ENCODE results near the gene ATG101.

ATG101 gene

DNA sequence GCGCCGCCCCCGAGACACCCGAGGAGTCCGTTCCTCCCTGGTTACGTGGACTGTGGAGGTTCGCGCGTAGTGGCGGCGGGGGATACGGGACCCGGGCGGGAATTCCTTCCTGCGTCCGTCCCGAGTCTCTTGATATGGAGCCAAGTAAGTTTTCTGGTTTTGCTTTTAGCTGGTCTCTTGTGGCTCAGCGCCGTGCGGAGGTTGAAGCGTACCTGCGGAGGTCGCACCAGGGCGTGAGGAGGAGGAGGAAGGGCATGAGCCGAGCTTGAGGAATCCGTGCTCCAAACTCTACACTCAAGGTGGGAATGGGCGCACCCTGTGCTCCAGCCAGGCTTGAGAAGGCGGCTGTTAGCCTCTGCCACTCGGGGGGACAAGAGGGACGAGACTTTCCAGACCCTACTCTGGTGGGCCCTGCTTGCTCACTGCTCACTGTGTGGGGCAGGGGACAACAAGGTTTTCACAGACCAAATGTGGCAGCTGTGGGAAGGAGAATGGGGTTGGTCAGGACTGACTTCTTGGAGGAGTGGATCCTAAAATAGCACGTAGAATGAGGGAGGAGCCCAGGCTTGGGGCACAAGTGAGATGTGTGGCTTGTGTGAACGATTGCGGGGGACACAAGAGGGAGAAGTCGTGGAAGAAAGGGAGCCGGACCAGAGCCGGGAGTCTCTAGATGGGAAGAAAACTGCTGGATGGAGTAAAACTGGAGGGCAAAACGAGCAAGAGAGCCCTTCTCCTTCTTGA, 577 bp downstream of the ATG101 start:
- Histone ChIP-seq H3K4me3 (ENCODE audit: extremely low read depth, insufficient read depth, low read length, poor library complexity, severe bottlenecking) (peak overlapping the region; percentile 67), H3K27ac (ENCODE audit: low read depth, low read length, severe bottlenecking) (peak overlapping the region; percentile 99), H3K4me1 (ENCODE audit: control insufficient read depth, insufficient read depth, low read length, poor library complexity, severe bottlenecking) (peaks cover 10% of the 10 kb centered on the region), H3K9me3 (ENCODE audit: control insufficient read depth, low read length) (no peaks in the 10 kb centered on the region), H3K36me3 (ENCODE audit: control insufficient read depth, insufficient read depth, low read length) (peaks cover 43% of the 10 kb centered on the region)
- WGBS, 2 experiments (ENCODE audit: insufficient coverage in 2 of 2) = 10 to 11% methylated on average over 15 to 22 of the region's 37 CpGs

DNA sequence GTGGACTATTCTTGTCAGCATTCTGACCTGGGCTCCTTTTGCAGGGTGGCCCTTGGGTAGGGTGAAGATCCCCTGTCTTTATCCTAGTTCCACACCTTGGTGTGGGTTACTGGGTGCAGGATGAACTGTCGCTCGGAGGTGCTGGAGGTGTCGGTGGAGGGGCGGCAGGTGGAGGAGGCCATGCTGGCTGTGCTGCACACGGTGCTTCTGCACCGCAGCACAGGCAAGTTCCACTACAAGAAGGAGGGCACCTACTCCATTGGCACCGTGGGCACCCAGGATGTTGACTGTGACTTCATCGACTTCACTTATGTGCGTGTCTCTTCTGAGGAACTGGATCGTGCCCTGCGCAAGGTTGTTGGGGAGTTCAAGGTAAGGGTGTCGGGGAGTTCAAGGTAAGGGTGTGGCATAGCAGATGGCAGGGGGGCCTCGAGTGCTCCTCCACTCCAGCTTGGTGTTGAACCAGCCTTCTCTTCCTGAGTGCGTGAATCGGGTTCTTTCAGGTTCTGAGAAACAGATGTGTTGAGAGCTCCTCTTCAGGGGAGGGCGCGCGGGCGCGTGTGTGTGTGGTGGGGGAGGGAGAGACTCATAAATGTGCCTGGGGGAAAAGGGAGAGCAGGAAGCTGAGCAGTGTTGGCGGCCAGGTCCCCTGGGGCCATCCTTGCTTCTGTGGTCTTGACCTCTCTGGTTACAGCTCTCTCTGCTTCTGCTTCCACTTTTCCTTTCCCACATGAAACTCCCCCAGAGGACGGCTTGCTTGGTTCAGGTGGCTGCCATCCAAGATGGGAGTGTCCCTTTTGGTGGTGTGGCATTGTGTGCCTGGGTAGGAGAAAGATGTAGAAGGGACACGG, 4.0 kb downstream of the ATG101 start:
- H3K36me3 ChIP-seq (ENCODE audit: control insufficient read depth, insufficient read depth, low read length) = peaks cover 75% of the 10 kb centered on the region
- no peak overlapping the region for H3K27ac ChIP-seq (ENCODE audit: low read depth, low read length, severe bottlenecking)
- peaks cover 10% of the 10 kb centered on the region for H3K4me1 ChIP-seq (ENCODE audit: control insufficient read depth, insufficient read depth, low read length, poor library complexity, severe bottlenecking)
- 96 to 98% methylated on average over 20 of the region's 23 CpGs for WGBS, 2 experiments (ENCODE audit: insufficient coverage in 2 of 2)
- no peaks in the 10 kb centered on the region for H3K9me3 ChIP-seq (ENCODE audit: control insufficient read depth, low read length)
- H3K4me3 ChIP-seq (ENCODE audit: extremely low read depth, insufficient read depth, low read length, poor library complexity, severe bottlenecking) = no peak overlapping the region

DNA sequence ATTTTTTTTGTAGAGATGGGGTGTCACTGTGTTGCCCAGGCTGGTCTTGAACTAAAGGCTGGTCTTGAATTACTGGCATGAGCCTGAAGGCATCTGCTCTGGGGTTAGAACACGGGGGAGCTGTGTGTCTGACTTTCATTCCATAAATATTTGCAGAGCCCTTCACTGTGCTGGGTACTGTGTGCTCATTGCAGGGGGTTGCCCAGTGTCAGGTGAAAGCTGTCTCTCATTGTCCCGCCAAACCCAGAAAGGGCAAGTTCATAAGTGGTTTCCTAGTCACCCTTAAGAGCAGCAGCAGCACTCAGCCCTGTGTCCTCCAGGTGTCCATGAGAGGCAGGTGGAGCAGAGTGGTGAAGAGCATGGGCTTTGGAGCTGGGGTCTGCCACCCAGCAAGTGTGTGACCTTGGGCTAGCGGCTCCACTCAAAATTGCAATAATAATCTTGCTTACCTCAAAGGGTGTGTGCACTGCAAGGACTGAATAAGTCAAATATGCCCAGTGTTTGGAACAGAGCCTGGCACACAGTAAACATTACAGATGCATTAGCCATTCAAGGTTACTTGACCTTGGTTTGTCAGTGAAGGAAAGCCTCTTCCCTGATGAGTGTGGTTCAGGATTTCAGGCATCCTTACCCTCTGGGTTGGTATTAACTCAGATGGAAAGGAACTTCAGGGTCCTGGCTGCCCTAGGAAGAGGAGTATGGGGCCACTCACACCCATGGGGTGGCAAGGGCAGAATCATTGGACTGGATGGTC, 5.4 kb downstream of the ATG101 start:
- no peaks in the 10 kb centered on the region for H3K9me3 ChIP-seq (ENCODE audit: control insufficient read depth, low read length)
- no peak overlapping the region for H3K27ac ChIP-seq (ENCODE audit: low read depth, low read length, severe bottlenecking)
- H3K4me1 ChIP-seq (ENCODE audit: control insufficient read depth, insufficient read depth, low read length, poor library complexity, severe bottlenecking) = peaks cover 10% of the 10 kb centered on the region
- peaks cover 75% of the 10 kb centered on the region for H3K36me3 ChIP-seq (ENCODE audit: control insufficient read depth, insufficient read depth, low read length)
- WGBS, 2 experiments (ENCODE audit: insufficient coverage in 2 of 2) = 91 to 92% methylated on average over 3 of the region's 3 CpGs
- H3K4me3 ChIP-seq (ENCODE audit: extremely low read depth, insufficient read depth, low read length, poor library complexity, severe bottlenecking) = no peak overlapping the region

DNA sequence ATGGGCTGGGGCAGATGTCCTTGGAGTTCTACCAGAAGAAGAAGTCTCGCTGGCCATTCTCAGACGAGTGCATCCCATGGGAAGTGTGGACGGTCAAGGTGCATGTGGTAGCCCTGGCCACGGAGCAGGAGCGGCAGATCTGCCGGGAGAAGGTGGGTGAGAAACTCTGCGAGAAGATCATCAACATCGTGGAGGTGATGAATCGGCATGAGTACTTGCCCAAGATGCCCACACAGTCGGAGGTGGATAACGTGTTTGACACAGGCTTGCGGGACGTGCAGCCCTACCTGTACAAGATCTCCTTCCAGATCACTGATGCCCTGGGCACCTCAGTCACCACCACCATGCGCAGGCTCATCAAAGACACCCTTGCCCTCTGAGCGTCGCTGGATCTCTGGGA, 7.0 kb downstream of the ATG101 start:
- H3K4me3 ChIP-seq (ENCODE audit: extremely low read depth, insufficient read depth, low read length, poor library complexity, severe bottlenecking) = no peak overlapping the region
- peaks cover 10% of the 10 kb centered on the region for H3K4me1 ChIP-seq (ENCODE audit: control insufficient read depth, insufficient read depth, low read length, poor library complexity, severe bottlenecking)
- peaks cover 67% of the 10 kb centered on the region for H3K36me3 ChIP-seq (ENCODE audit: control insufficient read depth, insufficient read depth, low read length)
- 93 to 99% methylated on average over 16 of the region's 16 CpGs for WGBS, 2 experiments (ENCODE audit: insufficient coverage in 2 of 2)
- no peak overlapping the region for H3K27ac ChIP-seq (ENCODE audit: low read depth, low read length, severe bottlenecking)
- no peaks in the 10 kb centered on the region for H3K9me3 ChIP-seq (ENCODE audit: control insufficient read depth, low read length)

DNA sequence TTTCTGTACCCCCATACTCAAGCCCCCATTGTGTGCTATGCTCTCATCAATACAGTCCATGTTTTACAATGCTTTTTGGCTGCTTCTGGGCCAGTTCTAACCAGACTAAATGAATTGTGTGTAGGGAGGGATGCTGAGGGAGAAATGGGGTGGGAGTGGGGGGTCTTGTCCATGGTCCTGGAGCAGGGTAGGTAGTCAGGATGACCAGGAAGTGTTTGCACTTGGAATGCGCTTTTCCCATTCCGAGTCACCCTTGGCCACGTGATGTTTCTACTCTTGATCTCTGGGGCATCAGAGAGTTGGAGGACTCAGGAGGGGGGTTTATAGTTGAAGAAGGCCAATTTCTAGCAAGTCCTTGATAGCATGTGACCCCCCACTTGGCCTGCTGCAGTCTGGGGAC, 8.5 kb downstream of the ATG101 start:
- Histone ChIP-seq H3K4me3 (ENCODE audit: extremely low read depth, insufficient read depth, low read length, poor library complexity, severe bottlenecking) (no peak overlapping the region), H3K9me3 (ENCODE audit: control insufficient read depth, low read length) (no peaks in the 10 kb centered on the region), H3K27ac (ENCODE audit: low read depth, low read length, severe bottlenecking) (no peak overlapping the region), H3K4me1 (ENCODE audit: control insufficient read depth, insufficient read depth, low read length, poor library complexity, severe bottlenecking) (peaks cover 19% of the 10 kb centered on the region), H3K36me3 (ENCODE audit: control insufficient read depth, insufficient read depth, low read length) (peaks cover 52% of the 10 kb centered on the region)
- WGBS, 2 experiments (ENCODE audit: insufficient coverage in 2 of 2) = 88 to 100% methylated on average over 2 to 3 of the region's 3 CpGs

DNA sequence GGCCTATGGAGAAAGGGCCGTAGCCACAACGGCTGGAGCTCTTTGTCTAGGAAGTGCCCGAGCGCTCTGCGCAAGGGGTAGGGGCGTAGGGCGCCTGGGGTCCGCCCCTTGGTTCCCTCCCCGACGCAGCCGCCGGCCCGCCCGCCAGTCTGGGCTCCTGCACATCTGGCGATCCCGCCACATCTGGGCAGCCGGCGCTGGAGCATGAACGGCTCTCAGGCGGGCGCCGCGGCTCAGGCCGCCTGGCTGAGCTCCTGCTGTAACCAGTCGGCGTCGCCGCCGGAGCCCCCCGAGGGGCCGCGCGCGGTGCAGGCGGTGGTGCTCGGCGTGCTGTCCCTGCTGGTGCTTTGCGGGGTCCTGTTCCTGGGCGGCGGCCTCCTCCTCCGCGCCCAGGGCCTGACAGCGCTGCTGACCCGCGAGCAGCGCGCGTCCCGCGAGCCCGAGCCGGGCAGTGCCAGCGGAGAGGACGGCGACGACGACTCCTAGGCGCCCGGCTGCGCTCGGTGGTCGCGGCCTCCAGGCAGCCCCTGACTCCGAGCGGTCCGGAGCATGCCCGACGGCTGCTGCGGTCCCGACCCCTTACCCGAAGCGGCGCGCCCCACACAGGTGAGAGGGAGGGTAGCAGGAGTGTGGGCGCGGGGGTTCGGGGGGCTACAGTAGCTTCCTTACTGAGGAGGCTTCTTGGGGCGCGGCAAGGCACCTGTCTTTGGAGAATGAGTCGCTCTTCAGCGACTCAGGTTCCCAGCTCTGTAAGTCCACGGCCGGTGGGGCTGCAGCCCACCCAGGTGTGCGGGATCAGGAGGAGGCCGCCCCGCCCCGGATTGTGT, 10.0 kb downstream of the ATG101 start, which contains the start of gene SMIM41:
SMIM41 (plus strand) TSS at position 129 of the 827 bp plus-strand sequence; CDS start at position 205, 76 bp downstream.
- H3K4me3 ChIP-seq (ENCODE audit: extremely low read depth, insufficient read depth, low read length, poor library complexity, severe bottlenecking) = no peak within 1 kb of the TSS
- H3K9me3 ChIP-seq (ENCODE audit: control insufficient read depth, low read length) = no peaks in the 10 kb centered on the region
- peaks cover 19% of the 10 kb centered on the region for H3K4me1 ChIP-seq (ENCODE audit: control insufficient read depth, insufficient read depth, low read length, poor library complexity, severe bottlenecking)

DNA sequence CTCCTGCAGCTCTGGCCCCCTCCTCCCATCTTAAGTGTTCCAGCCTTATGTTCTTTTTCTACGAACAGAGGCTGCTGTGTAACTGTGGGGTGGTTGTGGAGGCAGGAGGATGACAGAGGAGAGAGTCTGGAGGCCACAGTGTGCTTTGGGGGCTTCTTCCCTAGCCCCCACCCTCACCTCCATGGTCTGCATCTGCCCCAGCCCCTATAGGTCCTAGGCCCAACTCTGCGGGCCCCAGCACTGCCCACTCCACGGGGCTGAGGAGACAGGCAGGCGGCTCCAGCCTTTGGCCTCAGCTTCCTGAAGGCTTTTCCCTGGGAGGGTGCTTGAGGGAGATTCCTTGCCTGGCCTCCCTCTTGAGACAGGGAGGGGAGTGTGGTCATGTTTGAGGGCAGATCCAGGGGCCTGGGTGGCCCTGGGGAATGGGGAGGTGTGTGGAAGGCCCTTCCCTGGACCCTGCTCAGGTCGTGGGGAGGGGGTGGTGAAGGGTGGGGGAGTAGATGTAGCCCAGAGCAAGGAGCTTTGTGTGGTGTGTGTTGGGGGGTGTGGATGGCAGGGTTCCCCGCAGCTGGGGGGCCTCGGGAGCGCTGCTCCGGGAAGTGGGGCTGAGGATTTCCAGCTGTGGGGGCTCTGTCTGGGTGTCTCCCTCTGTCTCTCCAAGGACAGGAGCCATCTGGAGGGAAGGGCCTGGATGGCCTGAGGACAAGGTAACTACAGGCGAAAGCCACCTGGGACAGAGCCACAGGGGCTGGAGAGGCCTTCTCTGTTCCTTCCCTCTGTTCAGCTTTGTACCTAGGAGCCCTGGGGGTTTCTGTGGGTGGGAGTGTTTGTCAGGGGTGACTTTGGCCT, 10.8 kb downstream of the ATG101 start:
- Histone ChIP-seq H3K9me3 (ENCODE audit: control insufficient read depth, low read length) (no peaks in the 10 kb centered on the region), H3K4me3 (ENCODE audit: extremely low read depth, insufficient read depth, low read length, poor library complexity, severe bottlenecking) (no peak overlapping the region), H3K4me1 (ENCODE audit: control insufficient read depth, insufficient read depth, low read length, poor library complexity, severe bottlenecking) (peaks cover 19% of the 10 kb centered on the region), H3K36me3 (ENCODE audit: control insufficient read depth, insufficient read depth, low read length) (peaks cover 30% of the 10 kb centered on the region), H3K27ac (ENCODE audit: low read depth, low read length, severe bottlenecking) (no peak overlapping the region)
- 82 to 94% methylated on average over 5 to 7 of the region's 10 CpGs for WGBS, 2 experiments (ENCODE audit: insufficient coverage in 2 of 2)

More for the DNA sequence above, 10.0 kb downstream of the ATG101 start, which contains the start of gene SMIM41:
- H3K36me3 ChIP-seq (ENCODE audit: control insufficient read depth, insufficient read depth, low read length) = peaks cover 38% of the 10 kb centered on the region
- H3K27ac ChIP-seq (ENCODE audit: low read depth, low read length, severe bottlenecking) = no peak within 1 kb of the TSS
- WGBS, 2 experiments (ENCODE audit: insufficient coverage in 2 of 2) = 97% methylated on average over 52 to 76 of the region's 87 CpGs

DNA sequence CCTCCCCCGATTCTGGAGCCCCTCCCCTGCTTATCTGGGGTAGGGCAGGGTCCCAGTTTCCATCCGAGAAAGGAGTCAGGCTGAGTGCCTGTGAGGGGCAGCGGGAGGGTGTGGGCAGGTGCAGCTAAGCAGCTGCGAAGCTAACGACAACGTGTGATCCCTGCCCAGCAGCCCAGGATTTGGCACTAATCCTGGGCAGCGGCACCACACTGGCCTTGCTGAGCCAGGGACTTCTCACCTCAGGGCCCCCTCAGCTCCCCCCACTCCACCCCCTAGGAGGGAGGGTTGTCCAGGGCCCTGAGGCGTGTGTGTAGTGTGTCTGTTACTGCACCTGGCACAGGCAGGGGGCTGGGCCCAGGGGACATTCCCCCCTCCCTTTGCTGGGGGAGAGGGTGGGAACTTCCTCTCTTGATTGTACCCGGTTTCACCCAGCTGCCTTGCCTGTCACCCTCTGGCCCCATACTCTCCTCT, 11.5 kb downstream of the ATG101 start:
- peaks cover 19% of the 10 kb centered on the region for H3K4me1 ChIP-seq (ENCODE audit: control insufficient read depth, insufficient read depth, low read length, poor library complexity, severe bottlenecking)
- H3K36me3 ChIP-seq (ENCODE audit: control insufficient read depth, insufficient read depth, low read length) = peaks cover 23% of the 10 kb centered on the region
- no peak overlapping the region for H3K4me3 ChIP-seq (ENCODE audit: extremely low read depth, insufficient read depth, low read length, poor library complexity, severe bottlenecking)
- 58 to 74% methylated on average over 4 to 6 of the region's 9 CpGs for WGBS, 2 experiments (ENCODE audit: insufficient coverage in 2 of 2)
- H3K9me3 ChIP-seq (ENCODE audit: control insufficient read depth, low read length) = no peaks in the 10 kb centered on the region
- no peak overlapping the region for H3K27ac ChIP-seq (ENCODE audit: low read depth, low read length, severe bottlenecking)

DNA sequence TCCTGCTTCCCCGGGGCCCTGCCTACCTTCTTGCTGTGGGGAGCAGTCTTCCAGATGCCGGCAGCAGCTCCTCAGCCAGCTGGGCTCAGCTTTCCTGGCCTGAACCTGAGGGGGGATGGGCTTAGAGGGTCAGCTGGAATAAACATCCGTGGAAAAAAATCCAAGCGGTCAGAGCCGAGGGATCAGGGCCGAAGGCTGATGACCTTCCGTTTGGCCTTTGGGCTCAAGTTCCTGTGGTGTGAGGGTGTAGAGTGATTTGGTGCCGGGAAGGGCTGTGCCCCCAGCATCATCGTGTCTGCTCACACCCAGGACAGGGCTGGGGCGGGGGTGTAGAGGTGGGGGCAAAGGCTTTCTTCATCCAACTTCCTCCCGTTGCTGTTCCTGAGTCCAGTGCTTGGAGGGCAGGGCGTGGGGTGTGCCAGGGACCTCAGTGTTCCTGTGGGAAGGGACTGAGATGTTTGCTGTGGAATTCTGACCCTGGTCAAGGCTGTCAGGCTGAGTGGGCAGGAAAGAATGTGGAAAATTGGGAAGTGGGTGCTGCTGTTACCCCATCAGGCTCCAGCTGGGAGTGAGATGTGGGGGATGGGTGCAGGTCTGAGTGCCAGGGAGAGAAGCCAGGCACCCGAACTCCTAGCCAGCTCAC, 12.4 kb downstream of the ATG101 start:
- Histone ChIP-seq H3K4me3 (ENCODE audit: extremely low read depth, insufficient read depth, low read length, poor library complexity, severe bottlenecking) (no peak overlapping the region), H3K27ac (ENCODE audit: low read depth, low read length, severe bottlenecking) (peak overlapping the region; percentile 62), H3K9me3 (ENCODE audit: control insufficient read depth, low read length) (no peaks in the 10 kb centered on the region), H3K4me1 (ENCODE audit: control insufficient read depth, insufficient read depth, low read length, poor library complexity, severe bottlenecking) (peaks cover 19% of the 10 kb centered on the region), H3K36me3 (ENCODE audit: control insufficient read depth, insufficient read depth, low read length) (peaks cover 15% of the 10 kb centered on the region)
- 63 to 64% methylated on average over 7 to 8 of the region's 13 CpGs for WGBS, 2 experiments (ENCODE audit: insufficient coverage in 2 of 2)

All from mesodermal cell (in vitro differentiated cells).